GM12878 (cell line): ENCODE data around the gene SMIM12. TPM values are rescaled to one million over a fixed set of nuclear protein-coding genes. Genes with fewer than 3 reads are reported as not detected.

Experiments
- ATAC-seq: fragments of 200-7000 bp; cut with Tn5 transposase; 3 replicates; pipeline ENCODE4 v1.9.1; 2020; ENCODE audit warnings: mild to moderate bottlenecking, moderate library complexity
- BruUV-seq: library from RNA; stranded (reverse); fragments of 400-500 nt; replicated peaks from 2 replicates; lab custom pipeline; 2021; lab: Mats Ljungman, UMichigan
- CTCF ChIA-PET: fragments of 300-600 bp; sonication (Branson Sonifier 250); formaldehyde crosslinking; extraction: SDS; loops from one replicate; lab custom pipeline; 2021; ENCODE audit warnings: inconsistent platforms; lab: Yijun Ruan, JAX
- POLR2A ChIA-PET: fragments of 350-600 bp; formaldehyde crosslinking; extraction: SDS; loops from one replicate; lab custom pipeline; 2021; ENCODE audit warnings: inconsistent platforms; lab: Charles Lee
- RAD21 ChIA-PET: fragments of 300-600 bp; sonication (Branson Sonifier 250); formaldehyde crosslinking; loops from one replicate; lab custom pipeline; 2023; ENCODE audit warnings: antibody characterized with exemption; ENCODE audit not compliant: unreplicated experiment; lab: Charles Lee
- SMC1A ChIA-PET: fragments of 300-600 bp; sonication (Branson Sonifier 250); formaldehyde crosslinking; loops from one replicate; lab custom pipeline; 2023; ENCODE audit not compliant: unreplicated experiment, uncharacterized antibody; lab: Charles Lee
- DNase-seq: peaks from one replicate; pipeline ENCODE4 v3.0.0-alpha.2; 2011; ENCODE audit warnings: low read depth, low spot score
- FAIRE-seq: peaks from 3 replicates; lab custom pipeline; 2011; peaks lifted over from hg19 to GRCh38; lab: Jason Lieb, UNC
- H2AFZ ChIP-seq: 2 replicates; pipeline ENCODE4 v1.6.0; 2011; ENCODE audit warnings: low read depth, low read length, control low read depth; ENCODE audit not compliant: control insufficient read depth
- H3K27ac ChIP-seq: 2 replicates; pipeline ENCODE4 v1.5.1; 2011; ENCODE audit warnings: control low read depth; ENCODE audit not compliant: control insufficient read depth, insufficient read depth
- H3K27me3 ChIP-seq, 2 experiments: replicated peaks in 1 of 2; 2 replicates each; pipeline versions ENCODE4 v1.6.0 to v1.6.1; 2011; ENCODE audit warnings: low read length in 1 of 2; ENCODE audit not compliant: control insufficient read depth in 2 of 2, insufficient read depth in 2 of 2
- H3K36me3 ChIP-seq, 2 experiments: 2 replicates each; pipeline ENCODE4 v1.5.1; 2011; ENCODE audit warnings: low read length in 1 of 2; ENCODE audit not compliant: control insufficient read depth in 2 of 2, insufficient read depth in 2 of 2
- H3K4me1 ChIP-seq: 2 replicates; pipeline ENCODE4 v1.6.1; 2011; ENCODE audit warnings: mild to moderate bottlenecking, low read length, moderate library complexity, mixed read lengths; ENCODE audit not compliant: control insufficient read depth, insufficient read depth
- H3K4me2 ChIP-seq: 2 replicates; pipeline ENCODE4 v1.6.0; 2011; ENCODE audit warnings: control low read depth; ENCODE audit not compliant: control insufficient read depth, insufficient read depth
- H3K4me3 ChIP-seq: fragments of 200-600 bp; sonication (generic); 2 replicates; pipeline ENCODE4 v1.5.1; 2016
- H3K79me2 ChIP-seq: 2 replicates; pipeline ENCODE4 v1.6.0; 2011; ENCODE audit warnings: low read length; ENCODE audit not compliant: control insufficient read depth, insufficient read depth
- H3K9ac ChIP-seq: 2 replicates; pipeline ENCODE4 v1.8.0; 2011; ENCODE audit warnings: low read length, control low read depth, mixed read lengths; ENCODE audit not compliant: control insufficient read depth, insufficient read depth
- H3K9me3 ChIP-seq: replicated peaks from 3 replicates; pipeline ENCODE4 v1.5.1; 2011; ENCODE audit warnings: mild to moderate bottlenecking, low read length; ENCODE audit not compliant: control insufficient read depth, insufficient read depth
- H4K20me1 ChIP-seq: 2 replicates; pipeline ENCODE4 v1.6.0; 2011; ENCODE audit not compliant: control insufficient read depth, insufficient read depth
- ATF7 ChIP-seq: fragments of 450-650 bp; IDR thresholded peaks from 2 replicates; pipeline ENCODE4 v1.6.1; 2016; ENCODE audit warnings: low read depth, mild to moderate bottlenecking
- BHLHE40 ChIP-seq, 2 experiments: fragments of 450-650 bp in 1 of 2; IDR thresholded peaks; 2 replicates each; pipeline ENCODE4 v1.6.1; 2011 to 2017; ENCODE audit warnings: low read depth in 2 of 2, borderline replicate concordance in 1 of 2, improper control_type of control experiment in 1 of 2, low read length in 1 of 2, mild to moderate bottlenecking in 1 of 2
- CHD2 ChIP-seq: IDR thresholded peaks from 2 replicates; pipeline ENCODE4 v1.6.1; 2011; ENCODE audit warnings: low read depth, low read length, improper control_type of control experiment, borderline replicate concordance
- EGR1 ChIP-seq, 2 experiments: IDR thresholded peaks; 1 replicate in 1 of 2; 2 replicates in 1 of 2; pipeline ENCODE4 v1.6.1; 2011 to 2012; ENCODE audit warnings: low read depth in 2 of 2, low read length in 2 of 2, borderline replicate concordance in 1 of 2, mild to moderate bottlenecking in 1 of 2, moderate library complexity in 1 of 2
- EZH2 ChIP-seq: IDR thresholded peaks from 2 replicates; pipeline ENCODE4 v1.6.1; 2012; ENCODE audit warnings: low read depth, mild to moderate bottlenecking, control low read depth, inconsistent platforms, low read length, borderline replicate concordance; ENCODE audit not compliant: control insufficient read depth
- HDAC6 ChIP-seq: fragments of 200-600 bp; sonication (generic); IDR thresholded peaks from one replicate; pipeline ENCODE4 v1.8.0; 2017; ENCODE audit warnings: antibody characterized with exemption; ENCODE audit not compliant: unreplicated experiment
- IRF4 ChIP-seq: IDR thresholded peaks from 2 replicates; pipeline ENCODE4 v1.6.1; 2011; ENCODE audit warnings: low read depth, low read length
- MTA2 ChIP-seq: fragments of 450-650 bp; IDR thresholded peaks from 2 replicates; pipeline ENCODE4 v1.6.1; 2016; ENCODE audit warnings: low read depth, mild to moderate bottlenecking, moderate library complexity
- NFXL1 ChIP-seq: fragments of 450-650 bp; IDR thresholded peaks from 2 replicates; pipeline ENCODE4 v1.6.1; 2017; ENCODE audit warnings: antibody characterized with exemption, mild to moderate bottlenecking, borderline replicate concordance
- RBBP5 ChIP-seq: fragments of 200-600 bp; sonication (generic); conservative IDR thresholded peaks from 2 replicates; pipeline ENCODE4 v1.6.1; 2016
- SPI1 ChIP-seq: IDR thresholded peaks from 2 replicates; pipeline ENCODE4 v1.6.1; 2011; ENCODE audit warnings: low read depth, mild to moderate bottlenecking, low read length, moderate library complexity, borderline replicate concordance; ENCODE audit not compliant: insufficient read depth
- SREBF2 ChIP-seq: IDR thresholded peaks from 2 replicates; pipeline ENCODE4 v1.6.1; 2012; ENCODE audit warnings: mild to moderate bottlenecking, low read length
- STAT1 ChIP-seq: fragments of 450-650 bp; conservative IDR thresholded peaks from 2 replicates; pipeline ENCODE4 v1.6.1; 2014; ENCODE audit warnings: antibody characterized with exemption, mild to moderate bottlenecking
- WRNIP1 ChIP-seq: IDR thresholded peaks from 2 replicates; pipeline ENCODE4 v1.6.1; 2011; ENCODE audit warnings: low read depth, low read length, improper control_type of control experiment, borderline replicate concordance
- YY1 ChIP-seq: IDR thresholded peaks from 2 replicates; pipeline ENCODE4 v1.6.1; 2011; ENCODE audit warnings: low read depth, mild to moderate bottlenecking, low read length
- WGBS: methylation state at CpG from one replicate; pipeline ENCODE4 v1.1.6; 2016; ENCODE audit warnings: low lambda C conversion rate; ENCODE audit not compliant: insufficient replicate concordance, insufficient coverage; ENCODE audit errors: missing lambda C conversion rate; 5-methylcytosine and 5-hydroxymethylcytosine counted together
- in situ Hi-C: fragments of 300-500 bp; cut with MboI; formaldehyde crosslinking; loops from 9 replicates; pipeline ENCODE4 v1.14.3; 2018; ENCODE audit warnings: mixed read lengths
- intact Hi-C: fragments of 100-400 bp; cut with micrococcal nuclease; formaldehyde crosslinking; loops from one replicate; pipeline ENCODE4 v1.14.2; 2022; ENCODE audit not compliant: unreplicated experiment
- polyA plus RNA-seq, 11 experiments: library from polyadenylated mRNA; depleted of rRNA in 4 of 11; unstranded in 6 of 11; stranded (reverse) in 5 of 11; fragments of >200 nt; fragmentation: Nextera tagmentation in 4 of 11; fragmentation: Illumina TruSeq in 1 of 11; extraction: Ambion mirVana in 4 of 11; extraction: Trizol in 1 of 11; gene quantifications; 1 replicate in 1 of 11; 2 replicates in 10 of 11; pipeline versions ENCODE4 v1.2.1 to v1.2.3, GENCODE V29; 2011 to 2016; ENCODE audit warnings: inconsistent platforms in 2 of 11, missing spikeins in 2 of 11, low read depth in 1 of 11
- total RNA-seq, 4 experiments: library from RNA; depleted of rRNA in 3 of 4; stranded (reverse); fragments of >200 nt in 3 of 4; fragmentation: Illumina TruSeq in 1 of 4; extraction: Trizol in 1 of 4; gene quantifications; 2 replicates each; pipeline versions ENCODE4 v1.2.1 to v1.2.3, GENCODE V29; 2013 to 2021
- TF ChIP-seq, protein P1 (sequence below): fragments of 450-650 bp; formaldehyde crosslinking; IDR thresholded peaks from 2 replicates; pipeline ENCODE4 v1.4.0; 2022; ENCODE audit warnings: mild to moderate bottlenecking, moderate library complexity
- TF ChIP-seq, protein P2 (sequence below): IDR thresholded peaks from 2 replicates; pipeline ENCODE4 v1.6.1; 2011; ENCODE audit warnings: borderline replicate concordance, low read depth, mild to moderate bottlenecking, moderate library complexity, low read length; ENCODE audit not compliant: insufficient read depth, poor library complexity, severe bottlenecking
- TF ChIP-seq, protein P3 (sequence below), 3 experiments: IDR thresholded peaks in 2 of 3; conservative IDR thresholded peaks in 1 of 3; 2 replicates each; pipeline ENCODE4 v1.5.1; 2011; ENCODE audit warnings: low read depth in 3 of 3, low read length in 3 of 3, mild to moderate bottlenecking in 3 of 3, control low read depth in 2 of 3, moderate library complexity in 2 of 3, inconsistent platforms in 1 of 3, mixed read lengths in 1 of 3; ENCODE audit not compliant: control insufficient read depth in 2 of 3, insufficient read depth in 1 of 3; ENCODE audit errors: extremely low read depth in 1 of 3

SMIM12 gene
- total and polyA plus RNA-seq, 10 of the 15 experiments (the other 5 are each of a cell fraction or from before 2014, with no cell fraction given) = 26.1 to 81.5 (median 44.1) TPM

DNA sequence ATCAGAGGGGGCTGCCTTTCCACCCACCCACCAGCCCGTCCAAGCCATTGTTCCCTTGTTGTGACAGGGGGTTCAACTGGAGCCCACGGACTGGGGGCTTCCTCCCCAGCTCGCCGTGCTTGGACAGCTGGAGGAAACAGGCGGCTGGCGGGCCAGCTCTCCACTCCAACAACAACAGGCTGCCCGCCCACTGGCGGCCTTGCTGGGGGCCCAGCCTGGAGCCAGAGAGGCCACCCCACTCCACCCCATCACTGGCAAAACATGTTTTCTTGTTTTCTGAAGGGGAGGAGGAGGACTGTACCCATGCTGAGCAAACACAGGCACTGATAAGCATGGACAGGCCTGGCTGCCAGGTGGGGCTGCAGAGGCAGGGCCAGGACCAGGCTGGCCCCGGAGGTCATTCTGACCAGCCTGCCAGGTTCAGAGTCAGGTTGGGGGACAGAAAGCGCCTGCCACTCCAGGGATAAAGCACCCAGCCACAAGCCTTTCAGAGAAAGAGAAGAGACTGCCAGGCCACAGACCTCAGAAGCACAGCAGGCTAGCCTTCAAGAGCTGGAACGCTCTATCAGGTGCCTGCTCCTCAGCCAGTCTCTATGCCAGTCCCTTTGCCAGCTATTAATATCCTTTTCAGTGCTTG lies 34.0 kb downstream of the SMIM12 start:
- ChIA-PET CTCF (no interaction called here), POLR2A (no interaction called here), SMC1A (no interaction called here), RAD21 (no interaction called here)
- intact Hi-C loops (no loop called here), in situ Hi-C loops (no loop called here)
- no peak overlapping the region for H3K27ac ChIP-seq
- no peaks in the 10 kb centered on the region for H3K4me1 ChIP-seq
- no peak overlapping the region for H2AFZ ChIP-seq
- BruUV-seq = no TSS peak
- FAIRE-seq (no peak), ATAC-seq (no peak), DNase-seq (no peak)
- no peaks in the 10 kb centered on the region for H3K27me3 ChIP-seq
- WGBS = 43% methylated on average over 11 of the region's 11 CpGs
- no peak overlapping the region for H3K4me3 ChIP-seq
- no peaks in the 10 kb centered on the region for H3K79me2 ChIP-seq
- H3K9me3 ChIP-seq = no peaks in the 10 kb centered on the region
- H3K9ac ChIP-seq = no peak overlapping the region
- no peaks in the 10 kb centered on the region for H3K36me3 ChIP-seq
- no peaks in the 10 kb centered on the region for H4K20me1 ChIP-seq
- no peak overlapping the region for H3K4me2 ChIP-seq
- TF ChIP-seq YY1 (no peak), RBBP5 (no peak), EZH2 (no peak), ATF7 (no peak), EGR1 (IDR thresholded peaks at IDR 0.05; ENCODE audit: borderline replicate concordance in 1 of 2, low read depth in 2 of 2, low read length in 2 of 2) (no peak), IRF4 (no peak), HDAC6 (no peak), WRNIP1 (no peak), CHD2 (no peak), SPI1 (no peak), NFXL1 (no peak), STAT1 (no peak), BHLHE40 (IDR thresholded peaks at IDR 0.05; ENCODE audit: borderline replicate concordance in 1 of 2, low read depth in 2 of 2, low read length in 1 of 2) (no peak), MTA2 (no peak), SREBF2 (no peak)
- TF ChIP-seq, protein P1, sequence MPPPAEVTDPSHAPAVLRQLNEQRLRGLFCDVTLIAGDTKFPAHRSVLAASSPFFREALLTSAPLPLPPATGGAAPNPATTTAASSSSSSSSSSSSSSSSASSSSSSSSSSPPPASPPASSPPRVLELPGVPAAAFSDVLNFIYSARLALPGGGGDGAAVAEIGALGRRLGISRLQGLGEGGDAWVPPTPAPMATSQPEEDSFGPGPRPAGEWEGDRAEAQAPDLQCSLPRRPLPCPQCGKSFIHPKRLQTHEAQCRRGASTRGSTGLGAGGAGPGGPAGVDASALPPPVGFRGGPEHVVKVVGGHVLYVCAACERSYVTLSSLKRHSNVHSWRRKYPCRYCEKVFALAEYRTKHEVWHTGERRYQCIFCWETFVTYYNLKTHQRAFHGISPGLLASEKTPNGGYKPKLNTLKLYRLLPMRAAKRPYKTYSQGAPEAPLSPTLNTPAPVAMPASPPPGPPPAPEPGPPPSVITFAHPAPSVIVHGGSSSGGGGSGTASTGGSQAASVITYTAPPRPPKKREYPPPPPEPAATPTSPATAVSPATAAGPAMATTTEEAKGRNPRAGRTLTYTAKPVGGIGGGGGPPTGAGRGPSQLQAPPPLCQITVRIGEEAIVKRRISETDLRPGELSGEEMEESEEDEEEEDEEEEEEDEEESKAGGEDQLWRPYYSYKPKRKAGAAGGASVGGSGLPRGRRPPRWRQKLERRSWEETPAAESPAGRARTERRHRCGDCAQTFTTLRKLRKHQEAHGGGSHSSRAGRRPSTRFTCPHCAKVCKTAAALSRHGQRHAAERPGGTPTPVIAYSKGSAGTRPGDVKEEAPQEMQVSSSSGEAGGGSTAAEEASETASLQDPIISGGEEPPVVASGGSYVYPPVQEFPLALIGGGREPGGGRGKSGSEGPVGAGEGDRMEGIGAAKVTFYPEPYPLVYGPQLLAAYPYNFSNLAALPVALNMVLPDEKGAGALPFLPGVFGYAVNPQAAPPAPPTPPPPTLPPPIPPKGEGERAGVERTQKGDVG (CRISPR knock-in tag) = no peak
- TF ChIP-seq, protein P2, sequence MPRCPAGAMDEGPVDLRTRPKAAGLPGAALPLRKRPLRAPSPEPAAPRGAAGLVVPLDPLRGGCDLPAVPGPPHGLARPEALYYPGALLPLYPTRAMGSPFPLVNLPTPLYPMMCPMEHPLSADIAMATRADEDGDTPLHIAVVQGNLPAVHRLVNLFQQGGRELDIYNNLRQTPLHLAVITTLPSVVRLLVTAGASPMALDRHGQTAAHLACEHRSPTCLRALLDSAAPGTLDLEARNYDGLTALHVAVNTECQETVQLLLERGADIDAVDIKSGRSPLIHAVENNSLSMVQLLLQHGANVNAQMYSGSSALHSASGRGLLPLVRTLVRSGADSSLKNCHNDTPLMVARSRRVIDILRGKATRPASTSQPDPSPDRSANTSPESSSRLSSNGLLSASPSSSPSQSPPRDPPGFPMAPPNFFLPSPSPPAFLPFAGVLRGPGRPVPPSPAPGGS = no peak
- TF ChIP-seq, protein P3, sequence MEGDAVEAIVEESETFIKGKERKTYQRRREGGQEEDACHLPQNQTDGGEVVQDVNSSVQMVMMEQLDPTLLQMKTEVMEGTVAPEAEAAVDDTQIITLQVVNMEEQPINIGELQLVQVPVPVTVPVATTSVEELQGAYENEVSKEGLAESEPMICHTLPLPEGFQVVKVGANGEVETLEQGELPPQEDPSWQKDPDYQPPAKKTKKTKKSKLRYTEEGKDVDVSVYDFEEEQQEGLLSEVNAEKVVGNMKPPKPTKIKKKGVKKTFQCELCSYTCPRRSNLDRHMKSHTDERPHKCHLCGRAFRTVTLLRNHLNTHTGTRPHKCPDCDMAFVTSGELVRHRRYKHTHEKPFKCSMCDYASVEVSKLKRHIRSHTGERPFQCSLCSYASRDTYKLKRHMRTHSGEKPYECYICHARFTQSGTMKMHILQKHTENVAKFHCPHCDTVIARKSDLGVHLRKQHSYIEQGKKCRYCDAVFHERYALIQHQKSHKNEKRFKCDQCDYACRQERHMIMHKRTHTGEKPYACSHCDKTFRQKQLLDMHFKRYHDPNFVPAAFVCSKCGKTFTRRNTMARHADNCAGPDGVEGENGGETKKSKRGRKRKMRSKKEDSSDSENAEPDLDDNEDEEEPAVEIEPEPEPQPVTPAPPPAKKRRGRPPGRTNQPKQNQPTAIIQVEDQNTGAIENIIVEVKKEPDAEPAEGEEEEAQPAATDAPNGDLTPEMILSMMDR (IDR thresholded peaks at IDR 0.05 in 2 of 3, conservative IDR thresholded peaks at IDR 0.05 in 1 of 3; ENCODE audit: control insufficient read depth in 2 of 3, extremely low read depth in 1 of 3, insufficient read depth in 1 of 3, low read depth in 3 of 3, low read length in 3 of 3) = no peak
